Liver (tissue), 9 donors: Measurements from ENCODE around the gene RNASE7. TPM values are rescaled to one million over a fixed set of nuclear protein-coding genes. Genes with fewer than 3 reads are reported as not detected.
A peak's percentile ranks its signal among the peaks of the same experiment; 100 is the strongest.

Source experiments
- DNase-seq: peaks from one replicate; pipeline ENCODE4 v3.0.0-alpha.2; 2017; ENCODE audit warnings: low spot score
- H3K27ac ChIP-seq, 2 donors: one replicate each; pipeline ENCODE4 v1.7.0; 2013; ENCODE audit warnings: inconsistent platforms in 2 of 2, low read length in 2 of 2, control low read depth in 1 of 2, low read depth in 1 of 2, mild to moderate bottlenecking in 1 of 2
- H3K27me3 ChIP-seq, 4 donors: one replicate each; pipeline versions ENCODE4 v1.6.1 to v1.7.0; 2013; ENCODE audit warnings: low read length in 3 of 4, inconsistent platforms in 1 of 4, mild to moderate bottlenecking in 1 of 4, moderate library complexity in 1 of 4; ENCODE audit not compliant: control insufficient read depth in 4 of 4, insufficient read depth in 4 of 4
- H3K36me3 ChIP-seq, 4 donors: one replicate each; pipeline versions ENCODE4 v1.6.1 to v1.7.0; 2013; ENCODE audit warnings: low read length in 3 of 4, mild to moderate bottlenecking in 3 of 4, low read depth in 1 of 4, moderate library complexity in 1 of 4; ENCODE audit not compliant: control insufficient read depth in 4 of 4, insufficient read depth in 3 of 4
- H3K4me1 ChIP-seq, 4 donors: one replicate each; pipeline versions ENCODE4 v1.6.1 to v1.7.0; 2013; ENCODE audit warnings: low read length in 3 of 4, mild to moderate bottlenecking in 3 of 4, moderate library complexity in 1 of 4; ENCODE audit not compliant: control insufficient read depth in 4 of 4, insufficient read depth in 4 of 4
- H3K4me3 ChIP-seq, 3 donors: one replicate each; pipeline versions ENCODE4 v1.6.1 to v1.7.0; 2013; ENCODE audit warnings: low read length in 3 of 3, control low read depth in 1 of 3, low read depth in 1 of 3, mild to moderate bottlenecking in 1 of 3
- H3K9ac ChIP-seq, 2 donors: one replicate each; pipeline ENCODE4 v1.7.0; 2013; ENCODE audit warnings: low read length in 2 of 2, mild to moderate bottlenecking in 2 of 2, moderate library complexity in 2 of 2, control low read depth in 1 of 2, low read depth in 1 of 2
- H3K9me3 ChIP-seq, 4 donors: one replicate each; pipeline versions ENCODE4 v1.6.1 to v1.7.0; 2013; ENCODE audit warnings: low read length in 3 of 4; ENCODE audit not compliant: control insufficient read depth in 4 of 4
- EGR1 ChIP-seq, 2 donors: IDR thresholded peaks; 2 replicates each; pipeline ENCODE4 v1.6.1; 2016 to 2018; ENCODE audit warnings: antibody characterized with exemption in 2 of 2, low read depth in 2 of 2
- FOXA1 ChIP-seq: IDR thresholded peaks from 2 replicates; pipeline ENCODE4 v1.6.1; 2016; ENCODE audit warnings: antibody characterized with exemption
- FOXA2 ChIP-seq: IDR thresholded peaks from 2 replicates; pipeline ENCODE4 v1.6.1; 2016; ENCODE audit warnings: antibody characterized with exemption
- GABPA ChIP-seq, 2 donors: IDR thresholded peaks in 1 of 2; conservative IDR thresholded peaks in 1 of 2; 2 replicates each; pipeline ENCODE4 v1.6.1; 2016; ENCODE audit warnings: antibody characterized with exemption in 2 of 2, mild to moderate bottlenecking in 1 of 2, moderate library complexity in 1 of 2
- HNF4G ChIP-seq: IDR thresholded peaks from 2 replicates; pipeline ENCODE4 v1.6.1; 2016; ENCODE audit warnings: antibody characterized with exemption
- JUND ChIP-seq, 2 donors: IDR thresholded peaks; 2 replicates each; pipeline ENCODE4 v1.6.1; 2016; ENCODE audit warnings: antibody characterized with exemption in 2 of 2
- MAX ChIP-seq: IDR thresholded peaks from 2 replicates; pipeline ENCODE4 v1.6.1; 2016; ENCODE audit warnings: antibody characterized with exemption
- NR2F2 ChIP-seq: IDR thresholded peaks from 2 replicates; pipeline ENCODE4 v1.6.1; 2016; ENCODE audit warnings: antibody characterized with exemption
- RAD21 ChIP-seq, 2 donors: IDR thresholded peaks; 2 replicates each; pipeline ENCODE4 v1.6.1; 2016; ENCODE audit warnings: antibody characterized with exemption in 2 of 2, mild to moderate bottlenecking in 2 of 2
- REST ChIP-seq: IDR thresholded peaks from 2 replicates; pipeline ENCODE4 v1.6.1; 2016; ENCODE audit warnings: antibody characterized with exemption, mild to moderate bottlenecking
- RXRA ChIP-seq, 2 donors: IDR thresholded peaks; 2 replicates each; pipeline ENCODE4 v1.6.1; 2017 to 2018; ENCODE audit warnings: antibody characterized with exemption in 2 of 2, mild to moderate bottlenecking in 1 of 2
- SP1 ChIP-seq: IDR thresholded peaks from 2 replicates; pipeline ENCODE4 v1.6.1; 2018; ENCODE audit warnings: antibody characterized with exemption, mild to moderate bottlenecking
- TAF1 ChIP-seq: conservative IDR thresholded peaks from 2 replicates; pipeline ENCODE4 v1.6.1; 2016; ENCODE audit warnings: antibody characterized with exemption, mild to moderate bottlenecking
- YY1 ChIP-seq: IDR thresholded peaks from 2 replicates; pipeline ENCODE4 v1.6.1; 2016; ENCODE audit warnings: antibody characterized with exemption, mild to moderate bottlenecking
- ZBTB33 ChIP-seq: IDR thresholded peaks from 2 replicates; pipeline ENCODE4 v1.6.1; 2016; ENCODE audit warnings: antibody characterized with exemption
- WGBS: extraction: QIAGEN DNeasy Blood & Tissue Kit; methylation state at CpG from one replicate; pipeline ENCODE4 v1.1.7; 2013; 5-methylcytosine and 5-hydroxymethylcytosine counted together
- polyA plus RNA-seq, 2 donors: library from polyadenylated mRNA; stranded (reverse) in 1 of 2; unstranded in 1 of 2; fragments of 200-250 nt in 1 of 2; fragments of >200 nt in 1 of 2; fragmentation: Nextera tagmentation in 1 of 2; extraction: Ambion mirVana in 1 of 2; gene quantifications; one replicate each; pipeline versions ENCODE4 v1.2.1 to v1.2.3, GENCODE V29; 2013 to 2015
- total RNA-seq, 2 donors: library from RNA; depleted of rRNA; stranded (reverse); fragments of >200 nt; gene quantifications; one replicate each; pipeline ENCODE4 v1.2.3, GENCODE V29; 2014
- TF ChIP-seq, protein P1 (sequence below): fragments of 150-350 bp; IDR thresholded peaks from 2 replicates; pipeline ENCODE4 v1.5.1; 2017; ENCODE audit warnings: improper control_type of control experiment, low read depth, low read length; ENCODE audit not compliant: missing input control
- donor health status: healthy.
- donor health status: healthy.
- donor health status: healthy.
- donor health status: healthy.
- donor health status: healthy.

Gene RNASE7
- total and polyA plus RNA-seq, 4 donors, result 0.11 to 0.33 (median 0.12) TPM; not detected in 1

DNA sequence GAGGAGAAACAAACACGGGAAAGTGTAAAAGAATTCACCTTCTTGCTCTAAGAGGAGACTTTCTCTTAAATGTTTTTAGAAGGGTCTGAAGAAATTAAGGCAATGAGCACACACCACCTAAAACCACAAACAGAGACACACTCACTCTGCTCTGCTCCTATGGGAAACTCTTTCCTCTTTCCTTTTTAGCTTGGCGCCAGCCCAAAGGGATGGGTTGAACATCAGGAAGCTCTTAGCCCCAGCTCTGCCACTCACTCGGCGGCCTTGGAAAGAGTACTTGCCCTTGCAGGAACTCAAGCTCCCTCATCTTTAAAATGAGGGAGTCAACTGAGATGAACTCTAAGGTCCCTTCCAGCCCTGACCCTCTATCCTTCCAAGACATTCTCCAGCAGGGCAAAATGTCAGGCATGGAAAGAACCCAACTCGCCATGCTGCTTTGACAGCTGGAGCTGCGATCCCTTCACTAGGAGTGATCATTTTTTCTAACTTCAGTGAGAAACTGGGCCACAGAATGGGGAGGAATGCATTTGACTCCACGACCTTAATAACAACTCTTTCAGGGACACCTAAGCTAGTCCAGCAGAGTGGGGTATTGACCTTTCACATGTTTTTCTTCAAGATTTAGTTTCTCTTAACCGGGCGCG, 14.5 kb downstream of the RNASE7 start:
- Histone ChIP-seq H3K9ac (no peak overlapping the region), H3K27me3 (no peaks in the 10 kb centered on the region), H3K36me3 (no peaks in the 10 kb centered on the region), H3K4me3 (no peak overlapping the region), H3K4me1 (peaks cover 15 to 62% (median 50%) of the 10 kb centered on the region in 4 donors), H3K27ac (peak overlapping the region; percentile 1 to 6), H3K9me3 (no peaks in the 10 kb centered on the region)
- 71% methylated on average over 10 of the region's 10 CpGs for WGBS
- no peak for DNase-seq
- TF ChIP-seq RAD21 (IDR thresholded peaks at IDR 0.05) (no peak), RXRA (IDR thresholded peaks at IDR 0.05) (no peak), REST (no peak), MAX (no peak), HNF4G (no peak), JUND (IDR thresholded peaks at IDR 0.05) (no peak), ZBTB33 (no peak), FOXA2 (no peak), FOXA1 (no peak), TAF1 (no peak), YY1 (no peak), EGR1 (IDR thresholded peaks at IDR 0.05; ENCODE audit: low read depth in 2 of 2) (no peak), SP1 (no peak), NR2F2 (no peak), GABPA (IDR thresholded peaks at IDR 0.05 in 1 of 2, conservative IDR thresholded peaks at IDR 0.05 in 1 of 2) (no peak)
- TF ChIP-seq, protein P1, sequence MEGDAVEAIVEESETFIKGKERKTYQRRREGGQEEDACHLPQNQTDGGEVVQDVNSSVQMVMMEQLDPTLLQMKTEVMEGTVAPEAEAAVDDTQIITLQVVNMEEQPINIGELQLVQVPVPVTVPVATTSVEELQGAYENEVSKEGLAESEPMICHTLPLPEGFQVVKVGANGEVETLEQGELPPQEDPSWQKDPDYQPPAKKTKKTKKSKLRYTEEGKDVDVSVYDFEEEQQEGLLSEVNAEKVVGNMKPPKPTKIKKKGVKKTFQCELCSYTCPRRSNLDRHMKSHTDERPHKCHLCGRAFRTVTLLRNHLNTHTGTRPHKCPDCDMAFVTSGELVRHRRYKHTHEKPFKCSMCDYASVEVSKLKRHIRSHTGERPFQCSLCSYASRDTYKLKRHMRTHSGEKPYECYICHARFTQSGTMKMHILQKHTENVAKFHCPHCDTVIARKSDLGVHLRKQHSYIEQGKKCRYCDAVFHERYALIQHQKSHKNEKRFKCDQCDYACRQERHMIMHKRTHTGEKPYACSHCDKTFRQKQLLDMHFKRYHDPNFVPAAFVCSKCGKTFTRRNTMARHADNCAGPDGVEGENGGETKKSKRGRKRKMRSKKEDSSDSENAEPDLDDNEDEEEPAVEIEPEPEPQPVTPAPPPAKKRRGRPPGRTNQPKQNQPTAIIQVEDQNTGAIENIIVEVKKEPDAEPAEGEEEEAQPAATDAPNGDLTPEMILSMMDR, result no peak
